Right lobe of liver (tissue), 4 donors: ENCODE measurements around the gene METTL24.

Source experiments
- CTCF ChIP-seq, 4 donors: fragments of 200-600 bp in 3 of 4; fragments of 450-650 bp in 1 of 4; IDR thresholded peaks; one replicate each; pipeline versions ENCODE4 v1.5.1 to v1.8.0; 2016 to 2022; ENCODE audit warnings: antibody characterized with exemption in 4 of 4, mild to moderate bottlenecking in 2 of 4
- POLR2A ChIP-seq: fragments of 450-650 bp; IDR thresholded peaks from one replicate; pipeline ENCODE4 v1.6.1; 2017; ENCODE audit warnings: antibody characterized with exemption, mild to moderate bottlenecking
- donor health status: DM: no; HTN: no; CAD: no.
- donor health status: DM: no; HTN: no; CAD: no.
- donor health status: DM: no; HTN: yes; CAD: no.

DNA sequence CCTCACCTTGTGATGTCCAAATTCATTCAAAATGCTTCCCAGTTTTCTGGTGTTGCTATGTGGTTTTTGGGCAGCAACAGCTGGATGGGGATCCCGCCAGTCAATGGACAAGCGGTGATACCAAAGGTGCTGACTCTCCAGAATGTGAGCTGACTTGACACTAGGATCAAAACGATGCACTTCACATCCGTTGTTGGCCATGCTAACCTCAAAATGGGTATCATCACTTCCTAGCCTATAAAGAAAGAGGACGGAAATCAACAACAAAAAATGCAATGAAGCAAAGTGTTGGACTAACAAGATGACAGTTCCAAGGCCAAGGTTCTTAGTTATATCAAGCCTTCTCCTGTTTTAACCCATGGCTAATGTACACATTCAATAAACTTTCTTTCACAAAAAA lies 59.2 kb downstream of the METTL24 start:
- TF ChIP-seq POLR2A, result no peak
- no peak for TF ChIP-seq CTCF (IDR thresholded peaks at IDR 0.05)
